WTC11 (cell line): Measurements from ENCODE around the gene PROSER2.

Experiments
- CREB1 ChIP-seq: sonication (generic); formaldehyde crosslinking; IDR thresholded peaks from 2 replicates; pipeline ENCODE4 v1.8.0; 2023; ENCODE audit warnings: mild to moderate bottlenecking, missing genetic modification reagents
- CTCF ChIP-seq: fragments of 200-600 bp; IDR thresholded peaks from 2 replicates; pipeline ENCODE4 v1.8.0; 2022; ENCODE audit warnings: antibody characterized with exemption
- NFYB ChIP-seq: sonication (generic); formaldehyde crosslinking; conservative IDR thresholded peaks from 2 replicates; pipeline ENCODE4 v1.8.0; 2022; ENCODE audit warnings: low read depth, missing genetic modification reagents
- SP1 ChIP-seq: sonication (generic); formaldehyde crosslinking; conservative IDR thresholded peaks from 2 replicates; pipeline ENCODE4 v1.8.1; 2022; ENCODE audit warnings: missing genetic modification reagents
- USF2 ChIP-seq: sonication (generic); formaldehyde crosslinking; IDR thresholded peaks from 2 replicates; pipeline ENCODE4 v1.8.1; 2023; ENCODE audit warnings: mild to moderate bottlenecking, missing genetic modification reagents, moderate library complexity
- ZNF281 ChIP-seq: sonication (generic); formaldehyde crosslinking; IDR thresholded peaks from 2 replicates; pipeline ENCODE4 v1.8.0; 2023; ENCODE audit warnings: mild to moderate bottlenecking, missing genetic modification reagents
- ZSCAN18 ChIP-seq: fragments of 250-450 bp; sonication (Bioruptor Pico); IDR thresholded peaks from 2 replicates; pipeline ENCODE4 v2.1.2; 2022; ENCODE audit warnings: mild to moderate bottlenecking, moderate library complexity

- TF ChIP-seq ZNF281 (CRISPR knock-in tag): no peak
- TF ChIP-seq CTCF: no peak
- no peak for TF ChIP-seq SP1 (CRISPR knock-in tag)
- no peak for TF ChIP-seq NFYB
- TF ChIP-seq USF2 (CRISPR knock-in tag): no peak
- TF ChIP-seq CREB1 (CRISPR knock-in tag): no peak
- TF ChIP-seq ZSCAN18 (CRISPR knock-in tag): no peak
These were observed 47.8 kb downstream of the PROSER2 start for GRCh38 chr10:11870900-11871400.
